Prostate gland (tissue), 2 donors: ENCODE data around the gene OSBPL7. TPM values are rescaled to one million over a fixed set of nuclear protein-coding genes. Genes with fewer than 3 reads are reported as not detected.

Experiments used
- DNase-seq: peaks from one replicate; pipeline ENCODE4 v3.0.0-alpha.2; 2019; ENCODE audit warnings: low spot score
- H3K27ac ChIP-seq, 2 donors: fragments of 200-600 bp; sonication (generic); 2 replicates each; pipeline ENCODE4 v1.5.1; 2017 to 2019
- H3K27me3 ChIP-seq: fragments of 200-600 bp; sonication (generic); replicated peaks from 2 replicates; pipeline ENCODE4 v1.5.1; 2019; ENCODE audit not compliant: insufficient read depth
- H3K36me3 ChIP-seq, 2 donors: fragments of 200-600 bp; sonication (generic); 1 replicate in 1 of 2; 2 replicates in 1 of 2; pipeline versions ENCODE4 v1.5.1 to v1.8.1; 2017 to 2019
- H3K4me1 ChIP-seq: fragments of 200-600 bp; sonication (generic); replicated peaks from 2 replicates; pipeline ENCODE4 v1.5.1; 2019
- H3K4me3 ChIP-seq, 2 donors: fragments of 200-600 bp; sonication (generic); 2 replicates each; pipeline ENCODE4 v1.5.1; 2017 to 2019
- H3K9me3 ChIP-seq: fragments of 200-600 bp; sonication (generic); 2 replicates; pipeline ENCODE4 v1.5.1; 2017
- POLR2A ChIP-seq: fragments of 450-650 bp; IDR thresholded peaks from one replicate; pipeline ENCODE4 v1.6.1; 2016; ENCODE audit warnings: antibody characterized with exemption, mild to moderate bottlenecking
- POLR2AphosphoS5 ChIP-seq: sonication (generic); formaldehyde crosslinking; IDR thresholded peaks from one replicate; pipeline ENCODE4 v1.6.1; 2017; ENCODE audit warnings: antibody characterized with exemption
- WGBS: methylation state at CpG from one replicate; pipeline ENCODE4 v1.1.5; 2018; 5-methylcytosine and 5-hydroxymethylcytosine counted together
- intact Hi-C: fragments of 100-400 bp; cut with DNase I; formaldehyde crosslinking; loops from one replicate; pipeline ENCODE4 v1.14.2; 2022
- total RNA-seq, 2 donors: library from RNA; depleted of rRNA; stranded (reverse); fragments of >200 nt; gene quantifications; one replicate each; pipeline ENCODE4 v1.1.0, GENCODE V29; 2016
- TF ChIP-seq, protein P1 (sequence below), 4 experiments: fragments of 200-600 bp in 2 of 4; fragments of 450-650 bp in 2 of 4; sonication (generic) in 2 of 4; IDR thresholded peaks; 1 replicate in 3 of 4; 2 replicates in 1 of 4; pipeline ENCODE4 v1.5.1; 2016 to 2019; ENCODE audit warnings: antibody characterized with exemption in 4 of 4, mild to moderate bottlenecking in 2 of 4, moderate library complexity in 2 of 4

OSBPL7 gene
- total RNA-seq, 2 donors from 2014 or later, result 15.0 to 19.2 TPM

- Histone ChIP-seq H3K27ac (no peak overlapping the region), H3K27me3 (no peaks in the 10 kb centered on the region), H3K4me1 (no peaks in the 10 kb centered on the region), H3K4me3 (no peak overlapping the region), H3K36me3 (no peaks in the 10 kb centered on the region), H3K9me3 (no peaks in the 10 kb centered on the region)
- 83% methylated on average over 12 of the region's 12 CpGs for WGBS
- no peak for DNase-seq
- intact Hi-C loops, result loop anchor here (10.0 kb wide), 1 partner anchor 106 kb away; the partner anchor contains the start of gene TBKBP1
- TF ChIP-seq POLR2AphosphoS5, result no peak
- TF ChIP-seq, protein P1, sequence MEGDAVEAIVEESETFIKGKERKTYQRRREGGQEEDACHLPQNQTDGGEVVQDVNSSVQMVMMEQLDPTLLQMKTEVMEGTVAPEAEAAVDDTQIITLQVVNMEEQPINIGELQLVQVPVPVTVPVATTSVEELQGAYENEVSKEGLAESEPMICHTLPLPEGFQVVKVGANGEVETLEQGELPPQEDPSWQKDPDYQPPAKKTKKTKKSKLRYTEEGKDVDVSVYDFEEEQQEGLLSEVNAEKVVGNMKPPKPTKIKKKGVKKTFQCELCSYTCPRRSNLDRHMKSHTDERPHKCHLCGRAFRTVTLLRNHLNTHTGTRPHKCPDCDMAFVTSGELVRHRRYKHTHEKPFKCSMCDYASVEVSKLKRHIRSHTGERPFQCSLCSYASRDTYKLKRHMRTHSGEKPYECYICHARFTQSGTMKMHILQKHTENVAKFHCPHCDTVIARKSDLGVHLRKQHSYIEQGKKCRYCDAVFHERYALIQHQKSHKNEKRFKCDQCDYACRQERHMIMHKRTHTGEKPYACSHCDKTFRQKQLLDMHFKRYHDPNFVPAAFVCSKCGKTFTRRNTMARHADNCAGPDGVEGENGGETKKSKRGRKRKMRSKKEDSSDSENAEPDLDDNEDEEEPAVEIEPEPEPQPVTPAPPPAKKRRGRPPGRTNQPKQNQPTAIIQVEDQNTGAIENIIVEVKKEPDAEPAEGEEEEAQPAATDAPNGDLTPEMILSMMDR (IDR thresholded peaks at IDR 0.05), result no peak
- no peak for TF ChIP-seq POLR2A
These were observed 20.9 kb downstream of the OSBPL7 start for GRCh38 chr17:47800686-47801085.

DNA sequence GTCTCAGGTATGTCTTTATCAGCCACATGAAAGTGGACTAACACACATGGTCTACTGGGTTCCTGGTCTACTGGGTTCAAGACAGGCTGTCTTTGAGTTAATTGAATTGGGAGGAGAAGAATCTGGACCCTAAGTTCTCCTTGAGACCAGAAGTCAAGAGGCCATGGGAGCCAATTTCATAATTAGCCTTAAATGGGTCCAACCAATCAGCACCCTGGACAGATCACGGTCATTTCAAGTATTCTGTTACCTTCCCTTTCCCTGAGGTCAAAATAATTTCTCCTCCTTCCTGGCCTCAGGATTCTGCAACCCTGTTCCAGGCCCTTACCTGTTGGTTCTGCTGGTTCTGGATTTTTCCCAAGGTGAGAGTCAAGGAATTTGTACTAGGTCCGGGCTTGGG, 23.8 kb downstream of the OSBPL7 start:
- intact Hi-C loops, result no loop called here
- H3K9me3 ChIP-seq, result no peaks in the 10 kb centered on the region
- H3K27me3 ChIP-seq, result peaks cover 5% of the 10 kb centered on the region
- no peak overlapping the region for H3K27ac ChIP-seq
- H3K36me3 ChIP-seq, result no peaks in the 10 kb centered on the region
- DNase-seq, result no peak
- WGBS, result 56% methylated on average over 2 of the region's 2 CpGs
- no peak overlapping the region for H3K4me3 ChIP-seq
- H3K4me1 ChIP-seq, result no peaks in the 10 kb centered on the region
- TF ChIP-seq, protein P1 (IDR thresholded peaks at IDR 0.05), result no peak
- TF ChIP-seq POLR2AphosphoS5 (no peak), POLR2A (no peak)

- Histone ChIP-seq H3K9me3 (no peaks in the 10 kb centered on the region), H3K4me3 (no peak overlapping the region), H3K4me1 (peaks cover 3% of the 10 kb centered on the region), H3K27me3 (peaks cover 5% of the 10 kb centered on the region), H3K36me3 (no peaks in the 10 kb centered on the region), H3K27ac (no peak overlapping the region)
- WGBS, result 73% methylated on average over 6 of the region's 6 CpGs
- no peak for DNase-seq
- intact Hi-C loops, result loop anchor here (5.0 kb wide), 1 partner anchor 131 kb away; no protein-coding TSS in a partner anchor
- TF ChIP-seq, protein P1 (IDR thresholded peaks at IDR 0.05), result no peak
- TF ChIP-seq POLR2AphosphoS5, result no peak
- TF ChIP-seq POLR2A, result no peak
These were observed 28.6 kb downstream of the OSBPL7 start for GRCh38 chr17:47792979-47793378.

GRCh38 chr17:47792457-47792856, 29.1 kb downstream of the OSBPL7 start:
- Histone ChIP-seq H3K36me3 (no peaks in the 10 kb centered on the region), H3K4me1 (peaks cover 3% of the 10 kb centered on the region), H3K27ac (no peak overlapping the region), H3K9me3 (no peaks in the 10 kb centered on the region), H3K27me3 (peaks cover 6% of the 10 kb centered on the region), H3K4me3 (no peak overlapping the region)
- 50% methylated on average over 1 of the region's 1 CpG for WGBS
- no peak for DNase-seq
- TF ChIP-seq, protein P1 (IDR thresholded peaks at IDR 0.05), result no peak
- no peak for TF ChIP-seq POLR2AphosphoS5
- no peak for TF ChIP-seq POLR2A
- intact Hi-C loops, result loop anchor here (5.0 kb wide), 1 partner anchor 130 kb away; no protein-coding TSS in a partner anchor

GRCh38 chr17:47791025-47791424, 30.6 kb downstream of the OSBPL7 start:
- H3K36me3 ChIP-seq, result no peaks in the 10 kb centered on the region
- intact Hi-C loops, result loop anchor here (5.0 kb wide), 1 partner anchor 129 kb away; no protein-coding TSS in a partner anchor
- 31% methylated on average over 3 of the region's 3 CpGs for WGBS
- no peak overlapping the region for H3K4me3 ChIP-seq
- no peak for DNase-seq
- no peak overlapping the region for H3K27ac ChIP-seq
- peaks cover 10% of the 10 kb centered on the region for H3K27me3 ChIP-seq
- peaks cover 3% of the 10 kb centered on the region for H3K4me1 ChIP-seq
- no peaks in the 10 kb centered on the region for H3K9me3 ChIP-seq
- no peak for TF ChIP-seq POLR2AphosphoS5
- TF ChIP-seq, protein P1 (IDR thresholded peaks at IDR 0.05), result no peak
- no peak for TF ChIP-seq POLR2A
